Measurements from ENCODE around the gene IFITM10.

IFITM10 gene

GRCh38 chr11:1782831-1783724 is 32.7 kb upstream of the IFITM10 start:
- Histone ChIP-seq H3K4me1 (ENCODE audit: control insufficient read depth, insufficient read depth, low read length, unreplicated experiment) (peaks cover 3% of the 10 kb centered on the region), H3K27ac (ENCODE audit: low read depth, low read length) (no peak overlapping the region), H3K27me3 (ENCODE audit: insufficient read depth, low read length) (no peaks in the 10 kb centered on the region), H3K79me2 (ENCODE audit: control insufficient read depth, insufficient read depth, low read length, unreplicated experiment) (no peaks in the 10 kb centered on the region), H3K36me3 (ENCODE audit: insufficient read depth, low read length) (no peaks in the 10 kb centered on the region), H3K4me3 (ENCODE audit: low read depth, low read length) (no peak overlapping the region), H2AFZ (ENCODE audit: low read length, unreplicated experiment) (no peak overlapping the region)

- Histone ChIP-seq H2AFZ (ENCODE audit: low read length, unreplicated experiment) (no peak overlapping the region), H3K36me3 (ENCODE audit: insufficient read depth, low read length) (no peaks in the 10 kb centered on the region), H3K4me1 (ENCODE audit: control insufficient read depth, insufficient read depth, low read length, unreplicated experiment) (peaks cover 3% of the 10 kb centered on the region), H3K79me2 (ENCODE audit: control insufficient read depth, insufficient read depth, low read length, unreplicated experiment) (no peaks in the 10 kb centered on the region), H3K27me3 (ENCODE audit: insufficient read depth, low read length) (no peaks in the 10 kb centered on the region), H3K4me3 (ENCODE audit: low read depth, low read length) (no peak overlapping the region), H3K27ac (ENCODE audit: low read depth, low read length) (no peak overlapping the region)
Observed at GRCh38 chr11:1782031-1782590, 31.7 kb upstream of the IFITM10 start.

GRCh38 chr11:1781593-1781975 is 31.2 kb upstream of the IFITM10 start:
- no peak overlapping the region for H3K4me3 ChIP-seq (ENCODE audit: low read depth, low read length)
- H3K79me2 ChIP-seq (ENCODE audit: control insufficient read depth, insufficient read depth, low read length, unreplicated experiment): no peaks in the 10 kb centered on the region
- no peaks in the 10 kb centered on the region for H3K27me3 ChIP-seq (ENCODE audit: insufficient read depth, low read length)
- peaks cover 3% of the 10 kb centered on the region for H3K4me1 ChIP-seq (ENCODE audit: control insufficient read depth, insufficient read depth, low read length, unreplicated experiment)
- no peak overlapping the region for H2AFZ ChIP-seq (ENCODE audit: low read length, unreplicated experiment)
- H3K36me3 ChIP-seq (ENCODE audit: insufficient read depth, low read length): no peaks in the 10 kb centered on the region
- H3K27ac ChIP-seq (ENCODE audit: low read depth, low read length): no peak overlapping the region

- H3K4me1 ChIP-seq (ENCODE audit: control insufficient read depth, insufficient read depth, low read length, unreplicated experiment): peaks cover 3% of the 10 kb centered on the region
- no peak overlapping the region for H3K27ac ChIP-seq (ENCODE audit: low read depth, low read length)
- H2AFZ ChIP-seq (ENCODE audit: low read length, unreplicated experiment): no peak overlapping the region
Observed at GRCh38 chr11:1780700-1781592, 30.6 kb upstream of the IFITM10 start.

GRCh38 chr11:1779806-1780699 is 29.7 kb upstream of the IFITM10 start:
- Histone ChIP-seq H3K4me1 (ENCODE audit: control insufficient read depth, insufficient read depth, low read length, unreplicated experiment) (peaks cover 3% of the 10 kb centered on the region), H3K27me3 (ENCODE audit: insufficient read depth, low read length) (no peaks in the 10 kb centered on the region), H3K36me3 (ENCODE audit: insufficient read depth, low read length) (no peaks in the 10 kb centered on the region), H2AFZ (ENCODE audit: low read length, unreplicated experiment) (no peak overlapping the region), H3K27ac (ENCODE audit: low read depth, low read length) (no peak overlapping the region), H3K4me3 (ENCODE audit: low read depth, low read length) (no peak overlapping the region), H3K79me2 (ENCODE audit: control insufficient read depth, insufficient read depth, low read length, unreplicated experiment) (no peaks in the 10 kb centered on the region)

More at GRCh38 chr11:1780700-1781592, 30.6 kb upstream of the IFITM10 start:
- Histone ChIP-seq H3K79me2 (ENCODE audit: control insufficient read depth, insufficient read depth, low read length, unreplicated experiment) (no peaks in the 10 kb centered on the region), H3K27me3 (ENCODE audit: insufficient read depth, low read length) (no peaks in the 10 kb centered on the region), H3K36me3 (ENCODE audit: insufficient read depth, low read length) (no peaks in the 10 kb centered on the region), H3K4me3 (ENCODE audit: low read depth, low read length) (no peak overlapping the region)

- Histone ChIP-seq H3K4me3 (ENCODE audit: low read depth, low read length) (no peak overlapping the region), H2AFZ (ENCODE audit: low read length, unreplicated experiment) (no peak overlapping the region), H3K79me2 (ENCODE audit: control insufficient read depth, insufficient read depth, low read length, unreplicated experiment) (no peaks in the 10 kb centered on the region), H3K36me3 (ENCODE audit: insufficient read depth, low read length) (no peaks in the 10 kb centered on the region), H3K27me3 (ENCODE audit: insufficient read depth, low read length) (no peaks in the 10 kb centered on the region), H3K27ac (ENCODE audit: low read depth, low read length) (no peak overlapping the region), H3K4me1 (ENCODE audit: control insufficient read depth, insufficient read depth, low read length, unreplicated experiment) (peaks cover 3% of the 10 kb centered on the region)
Observed at GRCh38 chr11:1779034-1779805, 28.8 kb upstream of the IFITM10 start.

GRCh38 chr11:1778141-1778911 is 27.9 kb upstream of the IFITM10 start:
- H3K27me3 ChIP-seq (ENCODE audit: insufficient read depth, low read length): no peaks in the 10 kb centered on the region
- no peak overlapping the region for H3K27ac ChIP-seq (ENCODE audit: low read depth, low read length)
- no peak overlapping the region for H2AFZ ChIP-seq (ENCODE audit: low read length, unreplicated experiment)
- H3K36me3 ChIP-seq (ENCODE audit: insufficient read depth, low read length): no peaks in the 10 kb centered on the region
- H3K4me1 ChIP-seq (ENCODE audit: control insufficient read depth, insufficient read depth, low read length, unreplicated experiment): peaks cover 5% of the 10 kb centered on the region
- no peak overlapping the region for H3K4me3 ChIP-seq (ENCODE audit: low read depth, low read length)
- H3K79me2 ChIP-seq (ENCODE audit: control insufficient read depth, insufficient read depth, low read length, unreplicated experiment): no peaks in the 10 kb centered on the region

- Histone ChIP-seq H3K36me3 (ENCODE audit: insufficient read depth, low read length) (no peaks in the 10 kb centered on the region), H3K4me3 (ENCODE audit: low read depth, low read length) (no peak overlapping the region), H3K4me1 (ENCODE audit: control insufficient read depth, insufficient read depth, low read length, unreplicated experiment) (peaks cover 6% of the 10 kb centered on the region), H3K27me3 (ENCODE audit: insufficient read depth, low read length) (no peaks in the 10 kb centered on the region), H2AFZ (ENCODE audit: low read length, unreplicated experiment) (no peak overlapping the region), H3K27ac (ENCODE audit: low read depth, low read length) (no peak overlapping the region), H3K79me2 (ENCODE audit: control insufficient read depth, insufficient read depth, low read length, unreplicated experiment) (no peaks in the 10 kb centered on the region)
Observed at GRCh38 chr11:1777737-1778136, 27.3 kb upstream of the IFITM10 start.
